ENCODE results near the gene ATXN10.

ATXN10 gene

GRCh38 chr22:45788522-45788921, 116.9 kb downstream of the ATXN10 start:
- no peak for TF ChIP-seq POLR2AphosphoS5 (IDR thresholded peaks at IDR 0.05; ENCODE audit: low read depth, low read length)
- TF ChIP-seq, protein P1, sequence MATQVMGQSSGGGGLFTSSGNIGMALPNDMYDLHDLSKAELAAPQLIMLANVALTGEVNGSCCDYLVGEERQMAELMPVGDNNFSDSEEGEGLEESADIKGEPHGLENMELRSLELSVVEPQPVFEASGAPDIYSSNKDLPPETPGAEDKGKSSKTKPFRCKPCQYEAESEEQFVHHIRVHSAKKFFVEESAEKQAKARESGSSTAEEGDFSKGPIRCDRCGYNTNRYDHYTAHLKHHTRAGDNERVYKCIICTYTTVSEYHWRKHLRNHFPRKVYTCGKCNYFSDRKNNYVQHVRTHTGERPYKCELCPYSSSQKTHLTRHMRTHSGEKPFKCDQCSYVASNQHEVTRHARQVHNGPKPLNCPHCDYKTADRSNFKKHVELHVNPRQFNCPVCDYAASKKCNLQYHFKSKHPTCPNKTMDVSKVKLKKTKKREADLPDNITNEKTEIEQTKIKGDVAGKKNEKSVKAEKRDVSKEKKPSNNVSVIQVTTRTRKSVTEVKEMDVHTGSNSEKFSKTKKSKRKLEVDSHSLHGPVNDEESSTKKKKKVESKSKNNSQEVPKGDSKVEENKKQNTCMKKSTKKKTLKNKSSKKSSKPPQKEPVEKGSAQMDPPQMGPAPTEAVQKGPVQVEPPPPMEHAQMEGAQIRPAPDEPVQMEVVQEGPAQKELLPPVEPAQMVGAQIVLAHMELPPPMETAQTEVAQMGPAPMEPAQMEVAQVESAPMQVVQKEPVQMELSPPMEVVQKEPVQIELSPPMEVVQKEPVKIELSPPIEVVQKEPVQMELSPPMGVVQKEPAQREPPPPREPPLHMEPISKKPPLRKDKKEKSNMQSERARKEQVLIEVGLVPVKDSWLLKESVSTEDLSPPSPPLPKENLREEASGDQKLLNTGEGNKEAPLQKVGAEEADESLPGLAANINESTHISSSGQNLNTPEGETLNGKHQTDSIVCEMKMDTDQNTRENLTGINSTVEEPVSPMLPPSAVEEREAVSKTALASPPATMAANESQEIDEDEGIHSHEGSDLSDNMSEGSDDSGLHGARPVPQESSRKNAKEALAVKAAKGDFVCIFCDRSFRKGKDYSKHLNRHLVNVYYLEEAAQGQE (IDR thresholded peaks at IDR 0.05; ENCODE audit: insufficient read depth in 1 of 2, low read depth in 2 of 2, low read length in 2 of 2) = no peak
- TF ChIP-seq TAF1 (IDR thresholded peaks at IDR 0.05; ENCODE audit: borderline replicate concordance, insufficient read depth, low read length) = no peak
- TF ChIP-seq SIN3A (IDR thresholded peaks at IDR 0.05; ENCODE audit: borderline replicate concordance, insufficient read depth, low read length) = no peak
- TF ChIP-seq FOXP2 (optimal IDR thresholded peaks at IDR 0.05; ENCODE audit: borderline replicate concordance, extremely low read depth, extremely low read length, insufficient read depth) = no peak

- TF ChIP-seq FOXP2 (optimal IDR thresholded peaks at IDR 0.05; ENCODE audit: borderline replicate concordance, extremely low read depth, extremely low read length, insufficient read depth) (no peak), TAF1 (IDR thresholded peaks at IDR 0.05; ENCODE audit: borderline replicate concordance, insufficient read depth, low read length) (no peak), SIN3A (IDR thresholded peaks at IDR 0.05; ENCODE audit: borderline replicate concordance, insufficient read depth, low read length) (no peak), POLR2AphosphoS5 (IDR thresholded peaks at IDR 0.05; ENCODE audit: low read depth, low read length) (no peak)
- TF ChIP-seq, protein P1 (IDR thresholded peaks at IDR 0.05; ENCODE audit: insufficient read depth in 1 of 2, low read depth in 2 of 2, low read length in 2 of 2) = no peak
Measured at GRCh38 chr22:45790401-45790800, 118.8 kb downstream of the ATXN10 start.

DNA sequence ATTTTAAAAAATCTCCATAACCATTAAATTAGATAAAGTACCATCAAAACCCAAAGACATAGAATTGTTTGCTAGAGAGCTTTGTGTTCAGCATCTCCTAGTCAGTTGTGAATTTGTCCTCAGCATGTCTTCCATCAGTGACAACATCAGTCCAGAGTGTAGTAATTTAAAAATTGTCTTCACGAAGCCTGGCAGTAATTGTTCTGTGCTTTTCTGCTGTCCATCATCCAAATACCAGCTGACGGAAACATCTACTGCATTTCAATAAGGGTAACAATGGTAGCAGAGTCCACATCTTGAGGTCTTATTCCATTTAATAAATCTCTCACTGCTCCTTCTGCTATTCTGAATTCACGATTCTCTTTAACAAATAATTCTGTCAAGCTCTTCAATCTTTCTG, 121.5 kb downstream of the ATXN10 start:
- TF ChIP-seq, protein P1 (IDR thresholded peaks at IDR 0.05; ENCODE audit: insufficient read depth in 1 of 2, low read depth in 2 of 2, low read length in 2 of 2) = no peak
- TF ChIP-seq POLR2AphosphoS5 (IDR thresholded peaks at IDR 0.05; ENCODE audit: low read depth, low read length) (no peak), TAF1 (IDR thresholded peaks at IDR 0.05; ENCODE audit: borderline replicate concordance, insufficient read depth, low read length) (no peak), FOXP2 (optimal IDR thresholded peaks at IDR 0.05; ENCODE audit: borderline replicate concordance, extremely low read depth, extremely low read length, insufficient read depth) (no peak), SIN3A (IDR thresholded peaks at IDR 0.05; ENCODE audit: borderline replicate concordance, insufficient read depth, low read length) (no peak)

- no peak for TF ChIP-seq SIN3A (IDR thresholded peaks at IDR 0.05; ENCODE audit: borderline replicate concordance, insufficient read depth, low read length)
- no peak for TF ChIP-seq FOXP2 (optimal IDR thresholded peaks at IDR 0.05; ENCODE audit: borderline replicate concordance, extremely low read depth, extremely low read length, insufficient read depth)
- no peak for TF ChIP-seq POLR2AphosphoS5 (IDR thresholded peaks at IDR 0.05; ENCODE audit: low read depth, low read length)
- TF ChIP-seq, protein P1 (IDR thresholded peaks at IDR 0.05; ENCODE audit: insufficient read depth in 1 of 2, low read depth in 2 of 2, low read length in 2 of 2) = no peak
- TF ChIP-seq TAF1 (IDR thresholded peaks at IDR 0.05; ENCODE audit: borderline replicate concordance, insufficient read depth, low read length) = no peak
Measured at GRCh38 chr22:45793892-45794291, 122.3 kb downstream of the ATXN10 start.

- TF ChIP-seq POLR2AphosphoS5 (IDR thresholded peaks at IDR 0.05; ENCODE audit: low read depth, low read length) = no peak
Measured at GRCh38 chr22:45799291-45799690, 127.7 kb downstream of the ATXN10 start.

Data from PFSK-1 (cell line).